ENCODE results near the gene ERVH48-1.
"Not testable (repeated sequence)": the region's sequence is repeated elsewhere in the genome, so short reads cannot be mapped to it uniquely, and the experiment has no call there.

ERVH48-1 gene

GRCh38 chr21:42937960-42938605 is 12.7 kb upstream of the ERVH48-1 start:
- Histone ChIP-seq H3K27ac (ENCODE audit: low read length) (no peak overlapping the region), H3K4me2 (ENCODE audit: insufficient read depth, low read length) (no peak overlapping the region), H2AFZ (ENCODE audit: low read depth, low read length) (no peak overlapping the region), H3K79me2 (ENCODE audit: insufficient read depth, low read length) (no peaks in the 10 kb centered on the region), H3K4me3 (ENCODE audit: low read depth in 1 of 2, low read length in 2 of 2) (no peak overlapping the region), H3K27me3 (ENCODE audit: insufficient read depth, low read length, poor library complexity) (no peaks in the 10 kb centered on the region), H3K9ac (ENCODE audit: low read depth, low read length) (no peak overlapping the region), H3K36me3 (ENCODE audit: insufficient read depth, low read length) (no peaks in the 10 kb centered on the region), H3K4me1 (ENCODE audit: insufficient read depth, low read length) (no peaks in the 10 kb centered on the region), H4K20me1 (ENCODE audit: insufficient read depth, low read length) (no peaks in the 10 kb centered on the region), H3K9me3 (ENCODE audit: insufficient read depth, low read length, severe bottlenecking) (no peaks in the 10 kb centered on the region)
- ATAC-seq (ENCODE audit: insufficient read depth, low read depth) (no peak), DNase-seq (no peak)
- TF ChIP-seq EZH2 (IDR thresholded peaks at IDR 0.05; ENCODE audit: borderline replicate concordance, low read depth, low read length, severe bottlenecking) = no peak
- no peak for TF ChIP-seq CTCF (IDR thresholded peaks at IDR 0.05; ENCODE audit: borderline replicate concordance, extremely low read depth, low read length, poor library complexity, severe bottlenecking)

- not testable (repeated sequence) for ATAC-seq (ENCODE audit: insufficient read depth, low read depth); H3K4me2 ChIP-seq (ENCODE audit: insufficient read depth, low read length); H4K20me1 ChIP-seq (ENCODE audit: insufficient read depth, low read length); H3K27ac ChIP-seq (ENCODE audit: low read length); H3K4me1 ChIP-seq (ENCODE audit: insufficient read depth, low read length); H3K4me3 ChIP-seq (ENCODE audit: low read depth in 1 of 2, low read length in 2 of 2); H2AFZ ChIP-seq (ENCODE audit: low read depth, low read length); H3K9ac ChIP-seq (ENCODE audit: low read depth, low read length); H3K27me3 ChIP-seq (ENCODE audit: insufficient read depth, low read length, poor library complexity); H3K9me3 ChIP-seq (ENCODE audit: insufficient read depth, low read length, severe bottlenecking); DNase-seq; H3K79me2 ChIP-seq (ENCODE audit: insufficient read depth, low read length); H3K36me3 ChIP-seq (ENCODE audit: insufficient read depth, low read length)
These were observed 11.9 kb upstream of the ERVH48-1 start for GRCh38 chr21:42937034-42937940.

- H3K9me3 ChIP-seq (ENCODE audit: insufficient read depth, low read length, severe bottlenecking); H3K79me2 ChIP-seq (ENCODE audit: insufficient read depth, low read length); H3K9ac ChIP-seq (ENCODE audit: low read depth, low read length); H3K27me3 ChIP-seq (ENCODE audit: insufficient read depth, low read length, poor library complexity); ATAC-seq (ENCODE audit: insufficient read depth, low read depth); H2AFZ ChIP-seq (ENCODE audit: low read depth, low read length); H3K27ac ChIP-seq (ENCODE audit: low read length); H3K4me1 ChIP-seq (ENCODE audit: insufficient read depth, low read length); H4K20me1 ChIP-seq (ENCODE audit: insufficient read depth, low read length); H3K36me3 ChIP-seq (ENCODE audit: insufficient read depth, low read length); H3K4me2 ChIP-seq (ENCODE audit: insufficient read depth, low read length); DNase-seq; H3K4me3 ChIP-seq (ENCODE audit: low read depth in 1 of 2, low read length in 2 of 2): not testable (repeated sequence)
These were observed 10.9 kb upstream of the ERVH48-1 start for GRCh38 chr21:42936360-42936759.

- H3K27ac ChIP-seq (ENCODE audit: low read length); H3K79me2 ChIP-seq (ENCODE audit: insufficient read depth, low read length); H3K27me3 ChIP-seq (ENCODE audit: insufficient read depth, low read length, poor library complexity); H3K9ac ChIP-seq (ENCODE audit: low read depth, low read length); H4K20me1 ChIP-seq (ENCODE audit: insufficient read depth, low read length); H3K36me3 ChIP-seq (ENCODE audit: insufficient read depth, low read length); H3K4me2 ChIP-seq (ENCODE audit: insufficient read depth, low read length); H3K4me1 ChIP-seq (ENCODE audit: insufficient read depth, low read length); H3K4me3 ChIP-seq (ENCODE audit: low read depth in 1 of 2, low read length in 2 of 2); H2AFZ ChIP-seq (ENCODE audit: low read depth, low read length); ATAC-seq (ENCODE audit: insufficient read depth, low read depth); H3K9me3 ChIP-seq (ENCODE audit: insufficient read depth, low read length, severe bottlenecking); DNase-seq: not testable (repeated sequence)
These were observed 8.5 kb upstream of the ERVH48-1 start for GRCh38 chr21:42933973-42934372.

- H3K36me3 ChIP-seq (ENCODE audit: insufficient read depth, low read length); H4K20me1 ChIP-seq (ENCODE audit: insufficient read depth, low read length); H3K9me3 ChIP-seq (ENCODE audit: insufficient read depth, low read length, severe bottlenecking); ATAC-seq (ENCODE audit: insufficient read depth, low read depth); H3K27me3 ChIP-seq (ENCODE audit: insufficient read depth, low read length, poor library complexity); DNase-seq; H2AFZ ChIP-seq (ENCODE audit: low read depth, low read length); H3K9ac ChIP-seq (ENCODE audit: low read depth, low read length); H3K4me2 ChIP-seq (ENCODE audit: insufficient read depth, low read length); H3K27ac ChIP-seq (ENCODE audit: low read length); H3K79me2 ChIP-seq (ENCODE audit: insufficient read depth, low read length); H3K4me1 ChIP-seq (ENCODE audit: insufficient read depth, low read length); H3K4me3 ChIP-seq (ENCODE audit: low read depth in 1 of 2, low read length in 2 of 2): not testable (repeated sequence)
These were observed 7.9 kb upstream of the ERVH48-1 start for GRCh38 chr21:42933137-42933970.

DNA sequence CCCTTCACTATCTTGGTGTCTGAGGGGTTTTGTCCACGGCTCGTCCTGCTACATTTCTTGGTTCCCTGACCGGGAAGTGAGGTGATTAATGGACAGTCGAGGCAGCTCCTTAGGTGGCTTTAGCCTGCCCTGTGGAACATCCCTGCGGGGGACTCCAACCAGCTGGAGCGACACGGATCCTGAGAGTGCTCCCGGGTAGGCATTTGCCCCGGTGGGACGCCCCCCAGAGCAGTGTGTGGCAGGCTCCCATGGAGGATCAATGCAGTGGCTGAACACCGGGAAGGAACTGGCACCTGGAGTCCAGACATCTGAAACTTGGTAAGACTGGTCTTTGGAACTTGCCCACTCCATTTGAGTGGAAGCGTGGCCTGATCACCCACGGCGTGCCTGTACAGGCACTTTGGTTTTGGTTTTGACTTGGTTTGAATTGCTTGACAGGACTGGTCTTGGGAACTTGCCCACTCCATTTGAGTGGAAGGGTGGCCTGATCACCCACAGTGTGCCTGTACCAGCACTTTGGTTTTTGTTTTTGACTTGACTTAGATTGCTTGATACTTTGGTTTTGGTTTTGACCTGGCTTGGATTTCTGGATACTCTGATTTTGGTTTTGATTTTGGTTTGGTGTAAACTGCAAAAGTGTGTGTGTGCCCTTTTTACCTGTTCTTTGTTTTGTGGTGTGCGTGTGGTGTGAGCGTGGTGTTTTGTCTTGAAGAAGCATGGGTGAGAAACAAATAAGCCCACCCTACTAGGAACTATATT is 7.1 kb upstream of the ERVH48-1 start:
- not testable (repeated sequence) for DNase-seq; H3K27ac ChIP-seq (ENCODE audit: low read length); H3K9me3 ChIP-seq (ENCODE audit: insufficient read depth, low read length, severe bottlenecking); ATAC-seq (ENCODE audit: insufficient read depth, low read depth); H3K27me3 ChIP-seq (ENCODE audit: insufficient read depth, low read length, poor library complexity); H3K4me1 ChIP-seq (ENCODE audit: insufficient read depth, low read length); H3K9ac ChIP-seq (ENCODE audit: low read depth, low read length); H3K79me2 ChIP-seq (ENCODE audit: insufficient read depth, low read length); H3K4me2 ChIP-seq (ENCODE audit: insufficient read depth, low read length); H3K4me3 ChIP-seq (ENCODE audit: low read depth in 1 of 2, low read length in 2 of 2); H4K20me1 ChIP-seq (ENCODE audit: insufficient read depth, low read length); H2AFZ ChIP-seq (ENCODE audit: low read depth, low read length); H3K36me3 ChIP-seq (ENCODE audit: insufficient read depth, low read length)

All from DND-41 (cell line).